HG03280 (cell line): ENCODE measurements around the gene ZNF750.

Experiments
- ATAC-seq: cut with Tn5 transposase; IDR thresholded peaks from one replicate; pipeline ENCODE4 v1.9.1; 2021; ENCODE audit warnings: mild to moderate bottlenecking, moderate library complexity; ENCODE audit not compliant: unreplicated experiment

ZNF750 gene

DNA sequence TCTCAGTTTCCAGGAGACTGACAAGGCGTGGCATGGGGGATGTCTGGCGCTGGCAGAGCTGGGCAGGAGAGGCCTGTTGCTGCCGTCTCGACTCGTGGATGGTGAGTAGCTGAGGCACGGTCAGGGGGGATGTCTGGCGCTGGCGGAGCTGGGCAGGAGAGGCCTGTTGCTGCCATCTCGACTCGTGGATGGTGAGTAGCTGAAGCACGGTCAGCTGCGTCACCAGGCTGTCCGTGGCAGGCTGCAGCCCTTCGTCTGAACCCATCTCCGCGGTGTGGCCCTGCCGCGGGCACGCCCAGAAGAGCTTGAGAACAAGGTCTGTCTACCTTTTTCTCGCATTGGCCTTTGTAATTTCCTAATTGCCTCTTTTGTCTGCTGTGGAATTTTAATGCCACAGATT, 25.0 kb downstream of the ZNF750 start:
- ATAC-seq: no peak

DNA sequence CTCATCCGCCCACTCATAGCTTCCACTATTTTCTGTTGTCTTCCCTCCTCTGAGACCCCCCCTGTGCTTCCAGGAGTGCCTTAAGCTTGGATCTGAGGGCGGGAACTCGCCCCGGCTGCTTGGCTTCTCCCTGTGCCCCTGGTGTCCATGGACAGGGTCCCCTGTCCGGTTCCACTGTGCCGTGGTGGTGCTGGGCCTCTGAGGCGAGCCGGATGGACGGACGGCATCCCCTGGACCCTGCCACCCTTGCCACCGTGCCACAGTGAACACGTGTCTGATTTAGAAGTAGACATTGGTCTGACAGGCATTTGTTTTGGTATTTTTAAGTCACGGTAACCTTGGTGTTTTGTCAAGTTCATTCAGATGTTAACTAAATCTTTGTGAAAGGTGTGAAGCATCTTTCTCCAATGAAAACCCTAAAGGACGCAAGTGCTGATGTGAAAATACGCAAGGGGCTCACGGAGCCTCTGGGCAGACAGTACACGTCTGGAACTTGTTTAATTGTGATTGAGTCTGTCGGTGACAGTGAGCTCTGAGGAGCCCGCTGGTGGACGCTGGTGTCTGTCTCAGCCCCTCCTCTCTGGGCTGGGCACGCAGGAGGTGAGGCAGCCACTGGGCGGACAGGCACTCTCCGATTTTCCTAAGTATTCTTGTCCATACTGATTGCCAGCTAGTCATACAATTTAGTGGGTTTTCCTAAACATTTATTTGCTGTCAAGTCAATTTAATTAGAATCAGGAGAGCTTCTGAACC, 26.3 kb downstream of the ZNF750 start:
- no peak for ATAC-seq

DNA sequence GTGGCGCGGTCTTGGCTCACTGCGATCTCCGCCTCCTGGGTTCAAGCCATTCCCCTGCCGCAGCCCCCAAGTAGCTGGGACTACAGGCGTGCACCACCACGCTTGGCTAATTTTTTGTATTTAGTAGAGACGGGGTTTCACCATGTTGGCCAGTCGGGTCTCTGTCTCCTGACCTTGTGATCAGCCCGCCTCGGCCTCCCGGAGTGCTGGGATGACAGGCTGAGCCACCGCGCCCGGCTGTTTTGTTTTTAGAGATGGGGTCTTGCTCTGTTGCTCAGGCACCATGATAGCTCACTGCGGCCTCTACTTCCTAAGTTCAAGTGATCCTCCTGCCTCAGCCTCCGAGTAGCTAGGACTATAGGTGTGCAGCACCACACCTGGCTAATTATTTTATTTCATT, 27.2 kb downstream of the ZNF750 start:
- no peak for ATAC-seq

DNA sequence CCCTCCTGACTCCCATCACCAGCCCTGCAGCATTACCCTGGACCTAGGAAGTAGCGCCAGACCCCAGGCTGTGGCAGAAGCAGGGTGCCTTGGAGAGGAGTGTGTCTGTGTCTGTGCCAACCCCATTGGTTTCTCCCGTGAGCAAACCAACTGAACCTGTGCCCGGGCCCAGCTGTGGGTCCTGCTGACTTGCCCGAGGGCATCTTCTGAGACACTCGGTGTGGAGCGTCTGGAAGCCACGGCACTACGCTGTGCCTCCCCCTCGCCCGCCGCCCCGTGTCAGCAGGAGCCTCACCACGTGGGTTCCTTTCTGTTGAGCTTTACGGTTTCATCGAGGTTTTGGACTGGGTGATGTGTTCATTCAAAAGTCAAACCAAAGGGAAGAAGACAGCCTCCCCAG, 27.8 kb downstream of the ZNF750 start:
- ATAC-seq: no peak

DNA sequence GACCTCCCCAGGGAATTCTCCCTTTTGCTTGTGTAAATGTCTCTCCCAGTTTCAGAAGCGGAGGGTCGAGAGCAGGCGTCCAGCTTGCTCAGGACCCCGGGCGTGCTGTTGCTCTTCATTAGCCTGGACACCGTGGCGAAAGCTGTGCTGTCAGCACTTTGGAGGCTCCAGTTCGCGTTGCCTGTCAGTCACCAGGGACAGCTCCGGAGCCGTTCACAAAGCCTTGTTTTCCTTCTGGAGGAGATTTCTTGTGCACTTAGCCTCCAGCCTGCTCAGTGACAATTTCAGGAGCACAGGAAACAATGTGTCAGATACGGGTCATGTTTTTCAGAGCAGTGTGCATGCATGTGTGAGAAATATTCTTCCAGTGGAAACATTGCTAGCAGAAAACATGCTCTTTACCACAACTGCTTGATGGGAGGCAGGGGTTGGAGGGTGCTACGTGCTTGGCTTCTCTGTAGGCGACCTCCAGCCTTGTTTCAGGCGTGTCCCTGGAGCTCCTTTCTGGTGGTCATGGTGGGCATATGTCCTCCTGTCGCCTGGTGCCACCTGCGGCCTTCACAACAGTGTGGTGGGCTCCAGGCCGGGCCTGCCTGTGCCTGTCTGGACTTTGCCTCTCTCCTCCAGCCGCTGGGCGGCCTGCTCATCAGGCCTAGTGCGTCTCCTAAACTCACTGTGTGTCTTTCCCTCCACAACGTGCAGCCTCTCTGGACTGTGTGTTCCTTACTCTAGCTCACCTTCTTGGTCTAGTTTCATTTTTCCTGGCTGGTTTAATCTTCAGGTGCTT, 29.0 kb downstream of the ZNF750 start:
- no peak for ATAC-seq

DNA sequence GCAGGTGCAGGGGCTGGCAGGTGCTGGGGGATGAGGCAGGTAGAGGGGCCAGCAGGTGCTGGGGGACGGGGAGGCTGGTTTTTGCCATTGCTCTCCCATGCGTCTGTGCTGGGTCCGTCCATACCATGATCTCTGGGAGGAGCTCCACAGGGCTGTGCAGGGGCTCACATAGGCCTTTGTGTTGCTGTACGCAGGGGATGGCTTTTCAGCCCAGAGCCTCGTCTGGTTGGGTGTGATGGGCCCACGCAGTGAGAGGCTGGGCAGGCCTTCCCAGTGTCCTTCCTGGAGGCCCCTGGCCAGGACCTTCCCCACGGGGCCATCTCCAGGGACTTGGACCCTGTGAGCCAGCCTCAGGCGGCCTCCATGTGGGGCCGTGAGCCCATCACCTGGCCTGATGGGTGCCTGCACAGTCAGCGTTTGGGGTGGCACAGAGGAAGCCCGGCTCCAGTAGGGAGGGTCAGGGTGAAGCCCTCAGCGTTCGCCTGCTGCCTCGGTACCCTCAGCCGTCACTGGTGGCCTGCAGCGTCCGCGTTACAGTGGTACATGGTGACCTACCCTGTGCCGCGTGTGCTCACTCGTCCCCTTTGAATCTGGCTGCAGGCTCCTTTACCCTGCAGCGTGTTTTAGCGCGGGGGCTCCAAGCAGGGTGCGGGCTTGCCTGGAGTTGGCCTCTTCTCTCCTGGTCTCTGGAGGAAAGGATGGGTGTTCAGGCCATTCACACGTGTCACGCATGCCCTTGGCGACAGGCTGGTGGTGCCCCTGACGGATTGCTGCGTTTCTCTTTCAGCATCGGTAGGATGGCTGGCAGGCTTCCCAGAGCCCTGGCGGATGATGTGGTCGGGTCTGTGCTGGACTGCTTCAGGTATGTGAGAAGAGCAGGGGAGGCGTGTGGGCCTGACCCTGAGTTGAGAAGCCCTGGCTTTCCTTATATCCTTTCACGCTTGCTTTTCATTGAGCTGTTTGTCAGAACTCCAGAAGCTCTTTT, 30.6 kb downstream of the ZNF750 start:
- ATAC-seq: no peak

DNA sequence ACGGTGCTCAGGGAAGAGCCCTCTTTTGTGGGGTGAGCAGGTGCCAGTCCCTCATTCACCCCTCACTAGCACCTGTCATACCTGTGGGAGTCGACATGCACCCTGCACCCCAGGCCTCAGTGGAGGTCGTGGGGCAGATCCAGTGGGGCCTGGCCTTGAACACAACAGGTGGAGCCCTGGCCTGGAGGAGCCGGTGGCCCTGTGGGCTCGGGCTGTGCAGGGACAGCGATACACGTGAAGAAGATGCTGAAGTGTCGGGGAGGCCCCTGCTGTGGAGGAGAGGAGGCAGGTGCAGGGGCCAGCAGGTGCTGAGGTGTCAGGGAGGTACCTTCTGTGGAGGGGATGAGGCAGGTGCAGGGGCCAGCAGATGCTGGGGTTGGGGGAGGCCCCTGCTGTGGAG, 31.8 kb downstream of the ZNF750 start:
- ATAC-seq: no peak

DNA sequence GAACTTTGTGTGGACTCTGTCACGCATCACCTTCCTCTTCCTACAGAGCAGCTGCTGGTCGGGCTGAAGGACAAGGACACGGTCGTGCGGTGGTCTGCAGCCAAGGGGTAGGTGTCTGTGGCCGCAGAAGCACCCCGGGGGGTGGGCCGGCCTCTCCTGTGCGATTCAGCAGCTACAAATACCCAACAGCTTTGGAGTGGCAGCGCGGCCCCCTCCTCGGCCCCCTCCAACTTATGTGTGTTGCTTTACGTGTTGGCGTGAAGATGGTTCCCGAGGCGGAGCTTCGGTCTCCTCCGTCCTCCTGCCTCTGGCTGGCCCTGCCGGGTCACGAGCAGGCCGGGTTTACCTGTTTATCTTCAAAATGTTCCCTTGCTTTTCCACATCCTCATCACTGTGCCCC, 32.3 kb downstream of the ZNF750 start:
- no peak for ATAC-seq

DNA sequence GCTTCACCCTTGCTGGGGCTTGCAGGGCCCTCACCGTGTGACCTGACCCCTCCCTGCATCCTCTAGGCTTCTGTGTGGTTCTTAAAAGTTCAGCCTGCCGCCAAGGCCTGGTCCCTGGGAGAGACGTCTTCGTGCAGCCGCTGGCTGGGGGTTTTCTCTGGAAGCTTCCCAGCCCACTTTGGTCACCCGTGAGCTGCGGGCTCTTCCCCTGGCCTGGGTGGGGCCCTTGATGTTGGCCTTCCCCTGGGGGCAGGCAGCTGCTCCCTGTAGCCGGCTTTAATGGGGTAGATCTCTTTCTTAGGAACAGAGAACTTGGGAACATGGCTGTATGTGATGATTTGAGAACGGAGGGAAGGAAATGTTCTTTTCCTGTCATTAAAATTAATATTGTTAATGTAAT, 32.7 kb downstream of the ZNF750 start:
- no peak for ATAC-seq

DNA sequence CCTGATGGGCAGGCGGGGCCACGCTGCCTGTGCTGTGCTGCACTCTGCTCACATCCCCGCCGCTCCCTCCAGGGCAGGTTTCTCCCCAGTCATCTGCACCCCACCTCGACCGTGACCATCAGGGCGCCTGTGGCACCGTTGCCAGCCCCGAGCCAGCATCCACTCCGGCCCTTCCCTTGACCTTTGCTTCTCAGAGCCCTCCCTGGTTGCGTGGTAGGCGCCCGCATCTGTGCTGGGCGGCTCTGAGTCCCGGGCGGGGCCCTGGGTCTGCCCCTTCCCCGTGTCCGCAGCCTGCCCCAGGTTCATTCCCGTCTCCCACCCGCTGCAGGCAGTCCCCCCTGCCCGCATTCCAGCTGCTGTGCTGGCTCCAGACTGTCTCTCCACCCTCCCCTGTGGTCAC, 33.2 kb downstream of the ZNF750 start:
- no peak for ATAC-seq

DNA sequence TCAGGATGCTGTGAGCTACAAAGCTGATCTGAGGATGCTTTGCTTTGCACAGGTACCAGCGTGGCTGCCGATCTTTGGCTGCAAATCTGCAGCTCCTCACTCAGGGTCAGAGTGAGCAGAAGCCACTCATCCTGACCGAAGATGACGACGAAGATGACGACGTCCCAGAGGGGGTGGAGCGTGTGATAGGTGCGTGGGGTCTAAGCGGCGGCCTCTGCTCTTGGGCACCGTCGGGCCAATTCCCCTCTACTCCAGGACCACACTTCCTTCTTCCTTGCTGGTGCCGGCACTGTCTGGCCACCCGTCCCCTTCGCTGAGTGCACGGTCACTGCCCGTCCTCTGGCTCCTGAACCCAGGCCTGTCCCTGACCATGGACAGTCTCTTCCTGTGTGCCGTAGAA, 34.0 kb downstream of the ZNF750 start:
- no peak for ATAC-seq

DNA sequence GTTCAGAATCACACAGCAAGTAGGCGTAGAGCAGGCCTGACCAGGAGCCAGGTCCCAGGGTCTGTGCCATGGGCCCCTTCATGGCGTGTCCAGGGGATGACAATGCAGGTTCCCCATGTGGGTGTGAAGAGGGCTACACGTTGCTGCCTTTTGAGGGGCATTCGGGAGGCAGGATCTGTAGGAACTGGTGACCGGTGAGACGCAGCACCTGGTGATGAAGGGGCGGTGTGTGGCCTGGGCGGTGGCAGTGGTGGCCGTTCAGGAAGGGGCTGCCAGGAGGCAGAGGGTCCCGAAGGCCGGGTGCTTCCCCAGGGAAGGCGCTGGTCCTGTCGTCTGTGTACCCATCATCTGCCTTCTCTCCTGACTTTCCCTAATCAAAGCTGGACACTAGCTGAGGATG, 34.6 kb downstream of the ZNF750 start:
- ATAC-seq: no peak

DNA sequence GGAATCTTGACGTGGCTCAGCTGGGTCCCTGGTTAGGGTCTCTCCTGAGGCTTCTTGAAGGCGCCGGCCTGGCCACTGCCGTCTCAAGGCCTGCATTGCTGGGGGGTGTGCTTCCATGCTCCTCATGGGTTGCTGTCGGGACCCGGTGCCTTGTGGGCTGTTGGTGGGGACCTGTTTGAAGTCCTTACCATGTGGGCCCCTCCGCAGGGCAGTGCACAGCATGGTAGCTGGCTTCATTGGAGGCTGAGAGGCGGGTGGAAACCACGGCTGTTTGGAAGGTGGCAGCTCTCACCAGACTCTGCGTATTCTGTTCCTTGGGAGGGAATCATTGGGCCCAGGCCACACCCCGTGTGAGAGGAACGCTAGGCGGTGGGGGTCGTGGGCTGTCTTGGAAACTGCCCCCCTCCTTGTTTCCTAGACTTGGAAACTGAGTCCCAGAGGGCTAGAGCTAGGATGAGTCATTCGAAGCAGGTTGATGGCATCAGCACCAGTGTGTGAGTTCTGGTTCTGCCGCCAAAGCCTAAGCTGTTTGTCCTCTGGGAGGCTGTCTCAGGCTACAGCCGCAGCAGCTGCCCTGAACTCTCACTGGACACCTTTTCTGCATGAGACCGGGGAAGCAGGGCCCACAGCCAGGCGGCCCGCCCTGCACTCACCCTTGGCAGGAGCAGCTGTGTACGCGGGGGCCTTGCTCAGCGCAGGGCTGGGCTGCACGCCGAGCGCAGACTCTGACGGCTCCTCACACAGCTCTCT, 35.2 kb downstream of the ZNF750 start:
- no peak for ATAC-seq

DNA sequence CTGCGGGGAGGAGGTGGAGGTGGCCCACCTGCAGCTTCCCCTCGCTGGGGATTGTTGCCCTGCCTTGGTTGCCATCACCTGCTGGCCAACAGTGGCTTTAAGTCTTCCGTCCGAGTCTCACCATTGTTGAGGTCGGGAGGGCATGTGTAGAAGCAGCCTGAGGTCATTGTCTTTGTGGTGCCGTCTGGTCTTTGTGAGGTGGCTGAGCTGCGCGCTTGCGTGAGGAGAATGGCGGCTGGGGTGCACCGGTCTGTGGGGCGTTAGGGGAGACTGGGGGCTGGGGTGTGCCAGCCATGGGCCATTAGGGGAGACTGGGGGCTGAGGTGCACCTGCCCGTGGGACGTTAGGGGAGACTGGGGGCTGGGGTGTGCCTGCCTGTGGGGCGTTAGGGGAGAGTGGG, 36.2 kb downstream of the ZNF750 start:
- no peak for ATAC-seq

DNA sequence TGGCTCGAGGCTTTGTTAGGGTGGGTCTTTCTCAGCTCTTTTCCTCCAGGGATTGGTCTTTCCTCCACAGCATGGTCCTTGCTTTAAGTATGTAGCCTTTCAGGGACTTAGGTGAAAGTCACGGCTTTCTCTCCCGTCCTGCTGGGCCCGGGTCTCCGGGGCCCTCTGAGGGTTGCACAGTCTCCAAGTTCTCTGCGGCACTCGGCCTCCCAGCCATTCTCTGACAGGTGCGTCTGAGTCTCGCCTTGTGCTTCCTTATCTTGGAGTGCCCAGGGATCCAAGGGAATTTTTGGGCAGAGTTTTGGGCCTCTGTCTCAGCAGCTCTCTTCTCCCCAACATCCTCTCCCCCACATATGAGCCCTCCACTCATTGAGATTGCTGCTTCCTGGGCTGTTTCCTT, 36.6 kb downstream of the ZNF750 start:
- ATAC-seq: no peak

DNA sequence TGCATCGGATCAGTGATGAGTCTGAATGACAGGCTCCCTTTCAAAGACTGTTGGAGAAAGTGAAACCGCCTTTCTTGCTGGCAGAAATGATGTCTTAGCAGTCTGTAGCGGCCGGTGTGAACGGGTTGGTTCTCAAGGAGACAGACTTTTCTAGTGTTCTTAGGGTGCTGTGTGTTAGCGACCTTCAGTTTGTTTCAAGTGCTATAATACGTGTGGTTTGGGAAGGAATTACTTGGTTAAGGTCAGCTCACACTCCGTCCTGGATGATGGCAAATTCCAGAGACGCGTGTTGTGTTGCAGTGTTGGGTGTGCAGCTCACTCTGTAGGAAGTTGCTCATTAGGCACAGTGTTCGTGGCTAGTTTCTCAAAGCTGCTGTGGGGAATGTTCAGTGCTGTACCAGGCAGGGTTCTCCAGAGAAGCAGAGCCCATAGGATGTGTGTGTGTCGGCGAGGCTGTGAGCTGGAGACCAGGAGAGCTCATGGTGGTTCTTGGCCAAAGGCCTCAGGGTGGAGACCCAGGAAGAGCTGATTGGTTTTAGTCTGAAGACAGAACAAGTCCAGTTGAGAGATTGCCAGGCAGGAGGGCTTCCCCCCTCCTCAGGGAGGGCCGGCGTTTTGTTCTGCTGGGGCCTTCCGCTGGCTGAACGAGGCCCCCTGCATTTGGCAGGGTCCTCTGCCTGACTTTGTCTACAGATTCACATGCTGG, 37.6 kb downstream of the ZNF750 start:
- ATAC-seq: no peak

DNA sequence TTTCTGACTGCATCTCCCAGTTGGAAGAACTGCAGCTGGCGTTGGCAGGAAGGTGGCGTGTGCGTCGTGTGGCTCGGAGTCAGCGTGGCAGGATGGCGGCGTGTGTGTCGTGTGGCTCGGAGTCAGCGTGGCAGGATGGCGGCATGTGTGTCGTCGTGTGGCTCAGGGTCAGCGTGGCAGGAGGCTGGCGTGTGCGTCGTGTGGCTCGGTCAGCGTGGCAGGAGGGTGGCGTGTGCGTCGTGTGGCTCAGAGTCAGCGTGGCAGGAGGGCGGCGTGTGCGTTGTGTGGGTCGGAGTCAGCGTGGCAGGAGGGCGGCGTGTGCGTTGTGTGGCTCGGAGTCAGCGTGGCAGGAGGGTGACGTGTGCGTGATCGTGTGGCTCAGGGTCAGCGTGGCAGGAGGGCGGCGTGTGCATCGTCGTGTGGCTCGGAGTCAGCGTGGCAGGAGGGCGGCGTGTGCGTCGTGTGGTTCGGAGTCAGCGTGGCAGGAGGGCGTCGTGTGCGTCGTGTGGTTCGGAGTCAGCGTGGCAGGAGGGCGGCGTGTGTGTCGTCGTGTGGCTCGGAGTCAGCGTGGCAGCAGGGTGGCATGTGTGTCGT, 38.3 kb downstream of the ZNF750 start:
- ATAC-seq: no peak

DNA sequence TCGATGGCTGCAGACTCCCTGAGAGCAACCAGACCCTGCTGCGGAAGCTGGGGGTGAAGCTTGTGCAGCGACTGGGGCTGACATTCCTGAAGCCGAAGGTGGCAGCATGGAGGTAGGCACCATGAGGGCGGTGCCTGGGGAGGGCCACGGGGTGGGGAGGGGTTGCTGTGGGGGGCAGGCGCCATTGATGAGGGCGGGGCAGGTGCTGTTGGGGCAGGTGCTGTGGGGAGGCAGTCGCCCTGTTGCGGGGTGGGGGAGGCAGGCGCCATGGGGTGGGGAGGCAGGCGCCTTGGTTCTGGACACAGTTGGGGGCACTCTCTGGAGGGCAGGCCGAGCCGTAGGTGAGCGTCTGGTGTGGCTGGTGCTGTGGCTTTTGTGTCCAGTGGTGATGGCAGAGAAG, 38.9 kb downstream of the ZNF750 start:
- no peak for ATAC-seq

DNA sequence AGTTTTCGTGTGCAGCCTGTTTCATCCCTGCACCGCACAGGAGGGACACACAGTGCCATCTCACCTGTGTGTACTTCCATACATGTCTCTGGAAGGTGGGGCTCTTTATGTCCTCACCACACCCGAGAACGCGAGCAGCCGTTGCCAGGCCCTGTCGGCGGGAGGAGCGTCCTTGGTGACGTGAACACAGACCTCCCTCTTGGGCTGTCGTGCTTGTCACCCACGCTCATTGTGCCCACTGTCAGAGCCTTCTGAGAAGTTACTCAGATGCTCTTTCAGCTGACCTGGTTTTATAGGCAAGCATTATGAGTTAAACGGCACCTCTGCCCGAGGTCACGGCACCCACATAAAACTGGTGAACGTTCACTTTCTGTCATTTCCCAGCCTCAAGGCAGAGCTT, 40.2 kb downstream of the ZNF750 start:
- no peak for ATAC-seq

DNA sequence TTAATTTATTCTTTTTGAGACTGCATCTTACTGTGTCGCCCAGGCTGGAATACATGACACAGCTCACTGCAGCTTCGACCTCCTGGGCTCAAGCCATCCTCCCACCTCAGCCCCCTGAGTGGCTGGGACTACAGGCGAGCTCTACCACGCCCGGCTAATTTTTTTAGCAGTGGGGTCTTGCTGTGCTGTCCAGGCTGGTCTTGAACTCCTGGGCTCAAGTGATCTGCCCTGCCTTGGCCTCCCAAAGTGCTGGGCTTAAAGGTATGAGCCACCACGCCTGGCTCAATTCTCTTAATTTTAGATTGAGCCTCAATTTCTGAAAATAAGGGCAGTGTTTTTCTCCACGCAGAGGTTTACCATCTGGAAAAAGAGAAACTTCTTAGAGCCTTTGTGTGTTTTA, 41.1 kb downstream of the ZNF750 start:
- ATAC-seq: no peak
